ENCODE measurements around the gene QPCT.
A peak's percentile ranks its signal among the peaks of the same experiment; 100 is the strongest.

Gene QPCT

DNA sequence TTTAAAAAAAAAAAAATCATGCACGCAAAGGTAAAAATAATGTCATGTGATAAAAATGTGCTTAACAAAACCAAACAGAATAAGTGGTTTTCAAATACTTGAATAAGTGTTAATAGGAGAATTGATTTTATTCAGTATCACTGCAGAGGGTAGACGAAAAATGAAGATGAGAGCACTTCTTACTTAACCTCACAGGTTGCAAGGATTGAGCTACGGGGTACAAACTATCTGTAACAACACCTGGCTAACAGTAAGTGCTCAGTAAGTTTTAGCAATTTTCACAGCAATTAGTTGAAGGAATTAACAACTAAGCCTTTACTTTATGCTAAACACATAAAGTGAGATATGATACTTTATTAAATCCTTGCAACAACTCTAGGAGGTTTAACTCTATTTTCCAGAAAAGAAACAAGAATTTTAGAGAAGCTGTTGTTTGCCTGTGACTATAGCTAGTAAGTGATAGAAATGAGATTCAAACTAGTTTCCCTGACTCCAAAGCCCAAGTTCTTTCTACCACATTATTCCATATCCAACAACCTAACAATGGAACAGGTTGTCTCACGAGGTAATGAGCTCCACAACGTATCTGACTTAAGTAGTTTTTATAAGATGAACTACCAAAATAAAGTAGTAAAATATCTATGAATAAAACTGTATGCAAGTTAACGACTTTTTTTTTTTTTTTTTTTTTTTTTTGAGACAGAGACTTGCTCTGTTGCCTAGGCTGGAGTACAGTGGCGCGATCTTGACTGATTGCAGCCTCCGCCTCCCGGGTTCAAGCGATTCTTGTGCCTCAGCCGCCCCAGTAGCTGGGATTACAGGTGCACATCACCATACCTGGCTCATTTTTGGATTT lies 24.4 kb upstream of the QPCT start:
- DNase-seq (ENCODE audit: low spot score), result no peak
- in situ Hi-C loops (cut with MboI; ENCODE audit: low pct_unique_long_range_greater_than_20kb, low sequenced_read_pairs, unreplicated experiment), result no loop called here
- no peak for TF ChIP-seq CTCF (IDR thresholded peaks at IDR 0.05; ENCODE audit: extremely low read depth, insufficient read depth, missing control alignments)

DNA sequence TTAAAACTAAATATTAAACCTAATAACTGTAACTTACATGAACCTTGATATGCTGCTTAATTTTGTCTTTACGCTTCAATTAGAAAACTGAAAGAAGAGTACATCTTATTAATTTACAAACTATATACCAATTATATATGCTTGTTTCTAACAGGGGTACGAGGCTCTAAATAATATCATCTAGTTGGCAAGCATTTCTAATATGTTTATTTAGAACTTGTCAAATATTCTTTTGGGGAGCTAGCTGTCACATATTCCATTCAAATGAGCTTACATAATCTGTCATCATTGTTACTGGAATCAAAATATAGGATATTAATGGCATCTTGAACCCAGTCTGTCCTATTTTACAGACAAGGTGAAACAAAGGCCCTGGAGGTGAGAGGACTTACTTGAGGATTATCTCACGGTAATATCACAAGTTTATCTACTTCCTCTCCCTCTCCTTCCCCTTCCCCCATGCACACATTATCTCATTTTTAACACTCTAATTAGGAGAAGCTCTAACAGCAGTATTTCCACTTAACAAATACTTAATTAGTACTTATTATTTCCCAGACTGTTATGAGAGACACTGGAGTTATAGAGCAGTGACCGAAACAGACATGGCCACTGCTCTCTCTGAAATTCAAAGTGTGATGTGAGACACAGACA lies 23.3 kb upstream of the QPCT start:
- in situ Hi-C loops (cut with MboI; ENCODE audit: low pct_unique_long_range_greater_than_20kb, low sequenced_read_pairs, unreplicated experiment), result no loop called here
- DNase-seq (ENCODE audit: low spot score), result no peak
- TF ChIP-seq CTCF (IDR thresholded peaks at IDR 0.05; ENCODE audit: extremely low read depth, insufficient read depth, missing control alignments), result no peak

- in situ Hi-C loops (cut with MboI; ENCODE audit: low pct_unique_long_range_greater_than_20kb, low sequenced_read_pairs, unreplicated experiment), result no loop called here
- no peak for DNase-seq (ENCODE audit: low spot score)
These were observed 22.1 kb upstream of the QPCT start for GRCh38 chr2:37322368-37322767.

DNA sequence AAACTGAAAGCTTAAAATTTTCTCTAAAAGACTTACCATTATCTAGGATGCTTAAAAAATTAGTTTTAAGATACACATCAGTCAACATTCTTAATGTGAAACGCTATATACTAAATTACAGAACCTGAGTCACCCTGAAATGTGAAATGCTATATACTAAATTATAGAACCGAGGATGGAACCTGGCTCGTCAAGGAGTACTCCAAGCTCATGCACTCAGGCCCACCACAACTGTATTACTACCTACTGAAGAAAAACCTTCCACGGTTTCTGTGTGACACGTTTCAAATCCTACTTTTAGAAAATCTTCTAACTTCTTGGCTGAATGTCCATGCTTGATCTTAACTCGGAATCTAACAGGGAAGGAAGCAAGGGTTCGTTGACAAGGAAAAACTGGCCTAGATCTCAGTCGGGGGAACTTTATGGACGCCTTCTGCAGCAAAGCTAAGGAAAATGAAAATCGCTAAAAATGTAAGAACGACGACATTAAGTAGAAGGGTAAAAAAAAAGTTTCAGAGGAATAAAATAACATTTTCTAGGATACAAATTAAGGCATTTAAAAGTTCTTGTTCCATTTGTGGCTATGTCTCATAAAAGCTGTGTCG lies 21.2 kb upstream of the QPCT start:
- TF ChIP-seq CTCF (IDR thresholded peaks at IDR 0.05; ENCODE audit: extremely low read depth, insufficient read depth, missing control alignments), result no peak
- in situ Hi-C loops (cut with MboI; ENCODE audit: low pct_unique_long_range_greater_than_20kb, low sequenced_read_pairs, unreplicated experiment), result no loop called here
- DNase-seq (ENCODE audit: low spot score), result no peak

More at GRCh38 chr2:37322368-37322767, 22.1 kb upstream of the QPCT start:
- no peak for TF ChIP-seq CTCF (IDR thresholded peaks at IDR 0.05; ENCODE audit: extremely low read depth, insufficient read depth, missing control alignments)

GRCh38 chr2:37323781-37324535 lies 20.5 kb upstream of the QPCT start:
- DNase-seq (ENCODE audit: low spot score), result no peak
- no peak for TF ChIP-seq CTCF (IDR thresholded peaks at IDR 0.05; ENCODE audit: extremely low read depth, insufficient read depth, missing control alignments)
- in situ Hi-C loops (cut with MboI; ENCODE audit: low pct_unique_long_range_greater_than_20kb, low sequenced_read_pairs, unreplicated experiment), result no loop called here

DNA sequence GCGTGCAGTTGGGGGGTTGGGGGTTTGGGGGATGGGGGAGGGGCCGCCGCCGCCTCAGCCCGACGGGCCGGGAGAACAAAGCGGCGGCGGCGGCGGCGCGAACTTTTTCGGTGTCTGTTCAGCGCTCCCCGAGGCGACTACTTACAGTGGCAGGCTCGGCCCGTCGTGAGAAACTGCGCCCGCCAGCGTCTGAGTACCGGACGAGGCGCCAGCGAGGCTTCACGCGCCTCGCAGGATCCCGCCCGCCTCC lies 20.0 kb upstream of the QPCT start:
- peak; percentile 26 for TF ChIP-seq CTCF (IDR thresholded peaks at IDR 0.05; ENCODE audit: extremely low read depth, insufficient read depth, missing control alignments)
- in situ Hi-C loops (cut with MboI; ENCODE audit: low pct_unique_long_range_greater_than_20kb, low sequenced_read_pairs, unreplicated experiment), result no loop called here
- no peak for DNase-seq (ENCODE audit: low spot score)

Measured in GM13977 (cell line).